ENCODE data around the gene NDUFA5. TPM values are rescaled to one million over a fixed set of nuclear protein-coding genes. Genes with fewer than 3 reads are reported as not detected.
"Not testable (repeated sequence)": the region's sequence is repeated elsewhere in the genome, so short reads cannot be mapped to it uniquely, and the experiment has no call there.

NDUFA5 gene
- total and polyA plus RNA-seq, 2 donors (not counting 1 experiment from before 2014, with no cell fraction given) = 35.8 to 45.4 TPM

- TF ChIP-seq CTCF (conservative IDR thresholded peaks at IDR 0.05 in 1 of 2, IDR thresholded peaks at IDR 0.05 in 1 of 2; ENCODE audit: low read depth in 1 of 2, low read length in 2 of 2) (no peak), EZH2 (IDR thresholded peaks at IDR 0.05; ENCODE audit: low read length, missing control alignments) (no peak)
- H3K79me2 ChIP-seq (ENCODE audit: control insufficient read depth, insufficient read depth, low read length) = no peaks in the 10 kb centered on the region
- no peak overlapping the region for H3K27ac ChIP-seq (ENCODE audit: insufficient read depth, low read length)
- no peaks in the 10 kb centered on the region for H3K27me3 ChIP-seq (ENCODE audit: control insufficient read depth, insufficient read depth, low read length)
- no peaks in the 10 kb centered on the region for H3K9me3 ChIP-seq (ENCODE audit: control insufficient read depth, insufficient read depth, low read depth, low read length)
- no peaks in the 10 kb centered on the region for H3K36me3 ChIP-seq (ENCODE audit: control insufficient read depth, insufficient read depth, low read length)
- no peak overlapping the region for H3K4me3 ChIP-seq (replicated peaks in 1 of 4; ENCODE audit: control extremely low read depth in 1 of 4, insufficient read depth in 1 of 4, low read depth in 3 of 4, low read length in 4 of 4)
- H4K20me1 ChIP-seq (ENCODE audit: control insufficient read depth, extremely low read depth, insufficient read depth, low read length) = no peaks in the 10 kb centered on the region
- H2AFZ ChIP-seq (ENCODE audit: low read length) = no peak overlapping the region
- H3K9ac ChIP-seq (ENCODE audit: insufficient read depth, low read length) = no peak overlapping the region
- no peak overlapping the region for H3K4me2 ChIP-seq (ENCODE audit: extremely low read depth, insufficient read depth, low read length)
- no peak for DNase-seq (ENCODE audit: low read depth in 2 of 2)
- H3K4me1 ChIP-seq (ENCODE audit: control insufficient read depth, extremely low read depth, insufficient read depth, low read length) = no peaks in the 10 kb centered on the region
These were observed 29.4 kb downstream of the NDUFA5 start for GRCh38 chr7:123528265-123528664.

DNA sequence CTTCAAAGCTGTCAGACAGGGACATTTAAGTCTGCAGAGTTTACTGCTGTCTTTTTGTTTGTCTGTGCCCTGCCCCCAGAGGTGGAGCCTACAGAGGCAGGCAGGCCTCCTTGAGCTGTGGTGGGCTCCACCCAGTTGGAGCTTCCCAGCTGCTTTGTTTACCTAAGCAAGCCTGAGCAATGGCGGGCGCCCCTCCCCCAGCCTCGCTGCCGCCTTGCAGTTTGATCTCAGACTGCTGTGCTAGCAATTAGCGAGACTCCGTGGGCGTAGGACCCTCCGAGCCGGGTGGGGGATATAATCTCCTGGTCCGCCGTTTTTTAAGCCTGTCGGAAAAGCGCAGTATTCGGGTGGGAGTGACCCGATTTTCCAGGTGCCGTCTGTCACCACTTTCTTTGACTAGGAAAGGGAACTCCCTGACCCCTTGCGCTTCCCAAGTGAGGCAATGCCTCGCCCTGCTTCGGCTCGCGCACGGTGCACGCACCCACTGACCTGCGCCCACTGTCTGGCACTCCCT lies 29.8 kb downstream of the NDUFA5 start:
- not testable (repeated sequence) for H2AFZ ChIP-seq (ENCODE audit: low read length)

GRCh38 chr7:123526533-123526932 lies 31.1 kb downstream of the NDUFA5 start:
- not testable (repeated sequence) for H3K27me3 ChIP-seq (ENCODE audit: control insufficient read depth, insufficient read depth, low read length); DNase-seq (ENCODE audit: low read depth in 2 of 2); H3K9me3 ChIP-seq (ENCODE audit: control insufficient read depth, insufficient read depth, low read depth, low read length); H3K36me3 ChIP-seq (ENCODE audit: control insufficient read depth, insufficient read depth, low read length); H3K4me1 ChIP-seq (ENCODE audit: control insufficient read depth, extremely low read depth, insufficient read depth, low read length); H3K79me2 ChIP-seq (ENCODE audit: control insufficient read depth, insufficient read depth, low read length); H2AFZ ChIP-seq (ENCODE audit: low read length); H4K20me1 ChIP-seq (ENCODE audit: control insufficient read depth, extremely low read depth, insufficient read depth, low read length); H3K4me2 ChIP-seq (ENCODE audit: extremely low read depth, insufficient read depth, low read length); H3K9ac ChIP-seq (ENCODE audit: insufficient read depth, low read length); H3K4me3 ChIP-seq (replicated peaks in 1 of 4; ENCODE audit: control extremely low read depth in 1 of 4, insufficient read depth in 1 of 4, low read depth in 3 of 4, low read length in 4 of 4); H3K27ac ChIP-seq (ENCODE audit: insufficient read depth, low read length)

More for the DNA sequence above, 29.8 kb downstream of the NDUFA5 start:
- H3K79me2 ChIP-seq (ENCODE audit: control insufficient read depth, insufficient read depth, low read length); H3K27ac ChIP-seq (ENCODE audit: insufficient read depth, low read length); H3K36me3 ChIP-seq (ENCODE audit: control insufficient read depth, insufficient read depth, low read length); H4K20me1 ChIP-seq (ENCODE audit: control insufficient read depth, extremely low read depth, insufficient read depth, low read length); H3K9ac ChIP-seq (ENCODE audit: insufficient read depth, low read length); H3K4me1 ChIP-seq (ENCODE audit: control insufficient read depth, extremely low read depth, insufficient read depth, low read length); DNase-seq (ENCODE audit: low read depth in 2 of 2); H3K4me2 ChIP-seq (ENCODE audit: extremely low read depth, insufficient read depth, low read length); H3K27me3 ChIP-seq (ENCODE audit: control insufficient read depth, insufficient read depth, low read length); H3K4me3 ChIP-seq (replicated peaks in 1 of 4; ENCODE audit: control extremely low read depth in 1 of 4, insufficient read depth in 1 of 4, low read depth in 3 of 4, low read length in 4 of 4); H3K9me3 ChIP-seq (ENCODE audit: control insufficient read depth, insufficient read depth, low read depth, low read length): not testable (repeated sequence)

GRCh38 chr7:123522066-123522465 lies 35.6 kb downstream of the NDUFA5 start:
- Histone ChIP-seq H3K4me1 (ENCODE audit: control insufficient read depth, extremely low read depth, insufficient read depth, low read length) (no peaks in the 10 kb centered on the region), H3K27ac (ENCODE audit: insufficient read depth, low read length) (no peak overlapping the region), H3K36me3 (ENCODE audit: control insufficient read depth, insufficient read depth, low read length) (no peaks in the 10 kb centered on the region), H3K9ac (ENCODE audit: insufficient read depth, low read length) (no peak overlapping the region), H3K4me2 (ENCODE audit: extremely low read depth, insufficient read depth, low read length) (no peak overlapping the region), H3K79me2 (ENCODE audit: control insufficient read depth, insufficient read depth, low read length) (no peaks in the 10 kb centered on the region), H3K27me3 (ENCODE audit: control insufficient read depth, insufficient read depth, low read length) (no peaks in the 10 kb centered on the region), H2AFZ (ENCODE audit: low read length) (no peak overlapping the region), H3K4me3 (replicated peaks in 1 of 4; ENCODE audit: control extremely low read depth in 1 of 4, insufficient read depth in 1 of 4, low read depth in 3 of 4, low read length in 4 of 4) (no peak overlapping the region), H4K20me1 (ENCODE audit: control insufficient read depth, extremely low read depth, insufficient read depth, low read length) (no peaks in the 10 kb centered on the region), H3K9me3 (ENCODE audit: control insufficient read depth, insufficient read depth, low read depth, low read length) (no peaks in the 10 kb centered on the region)
- no peak for DNase-seq (ENCODE audit: low read depth in 2 of 2)
- no peak for TF ChIP-seq CTCF (conservative IDR thresholded peaks at IDR 0.05 in 1 of 2, IDR thresholded peaks at IDR 0.05 in 1 of 2; ENCODE audit: low read depth in 1 of 2, low read length in 2 of 2)
- no peak for TF ChIP-seq EZH2 (IDR thresholded peaks at IDR 0.05; ENCODE audit: low read length, missing control alignments)

Measured in fibroblast of lung (primary cell).